HL-60 (cell line): ENCODE results near the gene LRP1B.

Experiments used
- DNase-seq, 2 experiments: peaks; one replicate each; pipeline ENCODE4 v3.0.0-alpha.2; 2010 to 2020; ENCODE audit warnings: low read depth in 1 of 2, low spot score in 1 of 2
- H3K27ac ChIP-seq: fragments of 250-450 bp; sonication (Bioruptor Pico); replicated peaks from 2 replicates; pipeline ENCODE4 v1.5.1; 2020; ENCODE audit warnings: mild to moderate bottlenecking, moderate library complexity
- H3K27me3 ChIP-seq: fragments of 250-450 bp; sonication (Bioruptor Pico); 2 replicates; pipeline ENCODE4 v1.5.1; 2021; ENCODE audit warnings: mild to moderate bottlenecking, moderate library complexity; ENCODE audit not compliant: insufficient read depth, poor library complexity, severe bottlenecking
- H3K4me3 ChIP-seq: replicated peaks from 2 replicates; pipeline ENCODE4 v1.5.1; 2011; ENCODE audit warnings: mild to moderate bottlenecking, control low read depth, low read length; ENCODE audit not compliant: insufficient read depth
- GABPA ChIP-seq: IDR thresholded peaks from 2 replicates; pipeline ENCODE4 v1.6.1; 2012; ENCODE audit warnings: low read depth
- POLR2AphosphoS5 ChIP-seq: IDR thresholded peaks from 2 replicates; pipeline ENCODE4 v1.6.1; 2012; ENCODE audit warnings: low read depth
- REST ChIP-seq: IDR thresholded peaks from 2 replicates; pipeline ENCODE4 v1.6.1; 2012; ENCODE audit warnings: low read depth; ENCODE audit not compliant: insufficient replicate concordance
- SPI1 ChIP-seq: IDR thresholded peaks from 2 replicates; pipeline ENCODE4 v1.6.1; 2012; ENCODE audit warnings: low read depth, mild to moderate bottlenecking, borderline replicate concordance
- TF ChIP-seq, protein P1 (sequence below): IDR thresholded peaks from one replicate; pipeline ENCODE4 v1.5.1; 2011; ENCODE audit warnings: low read length, control low read depth, inconsistent platforms; ENCODE audit not compliant: insufficient read depth

Gene LRP1B

DNA sequence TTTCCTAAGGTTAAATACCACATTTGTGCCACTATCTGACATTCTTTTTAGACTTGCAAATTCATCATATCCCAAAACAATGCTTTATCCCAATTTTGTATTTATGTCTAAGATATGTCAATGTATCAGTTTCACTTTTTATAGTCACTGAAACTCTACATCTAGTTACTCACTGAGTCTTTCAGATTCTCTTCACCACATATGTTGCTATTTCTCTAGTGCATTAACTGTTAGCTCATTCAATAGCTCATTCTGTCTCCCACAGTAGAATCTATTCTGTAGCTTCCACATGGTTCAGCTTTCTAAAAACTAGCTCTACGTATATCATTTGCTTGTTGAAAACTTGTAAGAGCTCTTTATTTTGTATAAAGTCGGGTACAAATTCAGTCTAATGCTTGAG lies 1930.1 kb downstream of the LRP1B start:
- Histone ChIP-seq H3K27me3 (no peaks in the 10 kb centered on the region), H3K4me3 (no peak overlapping the region), H3K27ac (no peak overlapping the region)
- TF ChIP-seq POLR2AphosphoS5 = no peak
- TF ChIP-seq GABPA = no peak
- no peak for DNase-seq

DNA sequence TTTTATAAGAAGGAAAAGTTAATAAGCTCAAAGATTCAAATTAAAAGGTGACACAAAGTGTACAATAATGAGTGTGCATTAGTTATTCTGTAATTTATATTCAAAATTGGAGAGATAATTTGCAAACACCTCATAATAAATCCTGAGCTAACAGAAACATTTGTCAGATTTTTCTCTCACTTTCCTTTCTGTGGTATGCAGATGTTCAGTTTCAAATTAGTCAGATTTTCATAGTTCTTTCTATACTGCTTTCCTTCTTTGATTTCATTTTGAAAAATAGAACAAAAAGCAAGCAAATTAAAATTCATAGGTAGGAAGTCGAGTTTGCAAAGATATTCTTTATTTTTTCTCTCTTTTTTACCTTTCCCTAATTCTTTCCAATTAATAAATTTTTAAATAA lies 1930.5 kb downstream of the LRP1B start:
- Histone ChIP-seq H3K27ac (no peak overlapping the region), H3K4me3 (no peak overlapping the region), H3K27me3 (no peaks in the 10 kb centered on the region)
- DNase-seq = no peak
- no peak for TF ChIP-seq GABPA
- TF ChIP-seq, protein P1, sequence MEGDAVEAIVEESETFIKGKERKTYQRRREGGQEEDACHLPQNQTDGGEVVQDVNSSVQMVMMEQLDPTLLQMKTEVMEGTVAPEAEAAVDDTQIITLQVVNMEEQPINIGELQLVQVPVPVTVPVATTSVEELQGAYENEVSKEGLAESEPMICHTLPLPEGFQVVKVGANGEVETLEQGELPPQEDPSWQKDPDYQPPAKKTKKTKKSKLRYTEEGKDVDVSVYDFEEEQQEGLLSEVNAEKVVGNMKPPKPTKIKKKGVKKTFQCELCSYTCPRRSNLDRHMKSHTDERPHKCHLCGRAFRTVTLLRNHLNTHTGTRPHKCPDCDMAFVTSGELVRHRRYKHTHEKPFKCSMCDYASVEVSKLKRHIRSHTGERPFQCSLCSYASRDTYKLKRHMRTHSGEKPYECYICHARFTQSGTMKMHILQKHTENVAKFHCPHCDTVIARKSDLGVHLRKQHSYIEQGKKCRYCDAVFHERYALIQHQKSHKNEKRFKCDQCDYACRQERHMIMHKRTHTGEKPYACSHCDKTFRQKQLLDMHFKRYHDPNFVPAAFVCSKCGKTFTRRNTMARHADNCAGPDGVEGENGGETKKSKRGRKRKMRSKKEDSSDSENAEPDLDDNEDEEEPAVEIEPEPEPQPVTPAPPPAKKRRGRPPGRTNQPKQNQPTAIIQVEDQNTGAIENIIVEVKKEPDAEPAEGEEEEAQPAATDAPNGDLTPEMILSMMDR = no peak
- TF ChIP-seq REST = no peak
- no peak for TF ChIP-seq POLR2AphosphoS5
- TF ChIP-seq SPI1 = no peak

GRCh38 chr2:140199312-140199711 lies 1931.5 kb downstream of the LRP1B start:
- TF ChIP-seq GABPA (no peak), REST (no peak), SPI1 (no peak), POLR2AphosphoS5 (no peak)
- TF ChIP-seq, protein P1 = no peak
- no peak overlapping the region for H3K27ac ChIP-seq
- no peaks in the 10 kb centered on the region for H3K27me3 ChIP-seq
- H3K4me3 ChIP-seq = no peak overlapping the region
- DNase-seq = no peak

DNA sequence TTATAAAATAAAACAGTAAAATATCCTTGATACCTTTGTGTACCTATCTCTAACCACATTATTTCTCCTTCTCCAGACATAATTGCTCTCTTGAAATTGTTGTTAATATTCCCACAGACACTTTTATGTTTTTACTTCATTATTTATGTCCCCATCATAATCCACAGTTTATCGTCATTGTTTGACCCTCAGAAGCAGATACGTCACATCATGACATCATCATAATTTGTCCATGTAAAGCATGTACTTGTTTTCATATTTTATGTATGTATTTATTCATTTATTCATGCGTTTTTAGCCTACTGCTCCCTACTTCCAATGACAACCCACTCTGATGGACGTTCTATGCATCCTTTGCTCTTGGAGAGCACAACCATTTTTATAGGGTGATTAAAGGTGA lies 1943.7 kb downstream of the LRP1B start:
- no peak overlapping the region for H3K27ac ChIP-seq
- no peak for DNase-seq
- no peak overlapping the region for H3K4me3 ChIP-seq
- no peaks in the 10 kb centered on the region for H3K27me3 ChIP-seq
- TF ChIP-seq, protein P1 = no peak
- TF ChIP-seq SPI1 = no peak
- TF ChIP-seq GABPA = no peak
- TF ChIP-seq REST = no peak
- TF ChIP-seq POLR2AphosphoS5 = no peak
